CD4-positive, CD25-positive, alpha-beta regulatory T cell (primary cell): ENCODE measurements around the gene SEZ6. TPM values are rescaled to one million over a fixed set of nuclear protein-coding genes. Genes with fewer than 3 reads are reported as not detected.

Experiments
- ATAC-seq, 2 donors: fragments of 150-1000 bp; cut with Tn5 transposase; one replicate each; pipeline ENCODE4 v1.10.0; 2021; ENCODE audit warnings: low read depth in 2 of 2, moderate number of reproducible peaks in 2 of 2, moderate library complexity in 1 of 2
- DNase-seq, 3 donors: peaks; one replicate each; pipeline versions ENCODE4 v3.0.0 to v3.0.0-alpha.2; 2012 to 2022; ENCODE audit warnings: mixed read lengths in 1 of 3
- H3K27ac ChIP-seq: one replicate; pipeline ENCODE4 v1.7.0; 2013; ENCODE audit warnings: mild to moderate bottlenecking, low read length; ENCODE audit not compliant: insufficient read depth, poor library complexity, severe bottlenecking
- H3K27me3 ChIP-seq: one replicate; pipeline ENCODE4 v1.7.0; 2013; ENCODE audit warnings: low read length; ENCODE audit not compliant: control insufficient read depth, insufficient read depth
- H3K36me3 ChIP-seq: one replicate; pipeline ENCODE4 v1.7.0; 2013; ENCODE audit warnings: mild to moderate bottlenecking, low read length, moderate library complexity; ENCODE audit not compliant: control insufficient read depth, insufficient read depth
- H3K4me1 ChIP-seq: 2 replicates; pipeline ENCODE4 v1.7.0; 2013; ENCODE audit warnings: mild to moderate bottlenecking, low read length; ENCODE audit not compliant: insufficient read depth, control insufficient read depth, poor library complexity, severe bottlenecking
- H3K4me3 ChIP-seq: one replicate; pipeline ENCODE4 v1.7.0; 2013; ENCODE audit warnings: low read depth, mild to moderate bottlenecking, low read length, moderate library complexity
- H3K9me3 ChIP-seq, 2 experiments: 1 replicate in 1 of 2; 2 replicates in 1 of 2; pipeline ENCODE4 v1.7.0; 2013; ENCODE audit warnings: low read length in 2 of 2, mild to moderate bottlenecking in 1 of 2, moderate library complexity in 1 of 2; ENCODE audit not compliant: control insufficient read depth in 2 of 2
- H3K27ac Mint-ChIP-seq, 3 donors: one replicate each; pipeline ENCODE4 v1.8.0; 2020 to 2022; ENCODE audit warnings: mild to moderate bottlenecking in 3 of 3, mixed read lengths in 3 of 3, moderate library complexity in 2 of 3
- H3K27me3 Mint-ChIP-seq: one replicate; pipeline ENCODE4 v1.8.0; 2022; ENCODE audit warnings: mild to moderate bottlenecking, mixed read lengths
- H3K36me3 Mint-ChIP-seq: one replicate; pipeline ENCODE4 v1.8.0; 2020; ENCODE audit warnings: mixed read lengths
- H3K4me1 Mint-ChIP-seq, 4 donors: one replicate each; pipeline ENCODE4 v1.8.0; 2020 to 2022; ENCODE audit warnings: mixed read lengths in 4 of 4, mild to moderate bottlenecking in 1 of 4
- H3K4me3 Mint-ChIP-seq, 4 donors: one replicate each; pipeline ENCODE4 v1.8.0; 2020 to 2022; ENCODE audit warnings: mild to moderate bottlenecking in 4 of 4, mixed read lengths in 4 of 4, moderate library complexity in 3 of 4
- H3K9me3 Mint-ChIP-seq, 7 donors: one replicate each; pipeline ENCODE4 v1.8.0; 2020 to 2022; ENCODE audit warnings: mixed read lengths in 7 of 7, mild to moderate bottlenecking in 3 of 7, moderate library complexity in 2 of 7
- polyA plus RNA-seq, 4 donors: library from polyadenylated mRNA; unstranded; fragments of 300-500 nt; fragmentation: Illumina TruSeq; gene quantifications; one replicate each; pipeline ENCODE4 v1.2.3, GENCODE V29; 2021
- total RNA-seq: library from RNA; stranded (reverse); gene quantifications from one replicate; pipeline ENCODE4 v1.2.3, GENCODE V29; 2022

The SEZ6 gene
- total and polyA plus RNA-seq, 5 donors from 2014 or later, result 0.57 to 1.2 (median 0.76) TPM; not detected in 2

- peaks cover 2% of the 10 kb centered on the region for H3K27me3 ChIP-seq
- H3K4me1 ChIP-seq, result no peaks in the 10 kb centered on the region
- H3K4me3 Mint-ChIP-seq, result no peak overlapping the region
Observed at GRCh38 chr17:29041091-29041490, 35.3 kb upstream of the SEZ6 start.

GRCh38 chr17:29039764-29040598 lies 34.1 kb upstream of the SEZ6 start:
- Histone ChIP-seq H3K27ac (no peak overlapping the region), H3K4me3 (no peak overlapping the region), H3K27me3 (peaks cover 7% of the 10 kb centered on the region), H3K36me3 (no peaks in the 10 kb centered on the region), H3K4me1 (no peaks in the 10 kb centered on the region), H3K9me3 (peaks cover 0 to 5% of the 10 kb centered on the region in 2 experiments)
- Mint-ChIP-seq H3K27me3 (peaks cover 27% of the 10 kb centered on the region), H3K9me3 (peaks cover 0 to 4% (median 2%) of the 10 kb centered on the region in 7 donors), H3K27ac (no peak overlapping the region), H3K4me3 (no peak overlapping the region), H3K4me1 (no peaks in the 10 kb centered on the region), H3K36me3 (no peaks in the 10 kb centered on the region)
- ATAC-seq, result no peak
- DNase-seq, result no peak

More at GRCh38 chr17:29041091-29041490, 35.3 kb upstream of the SEZ6 start:
- Histone ChIP-seq H3K36me3 (no peaks in the 10 kb centered on the region), H3K4me3 (no peak overlapping the region), H3K27ac (no peak overlapping the region), H3K9me3 (no peaks in the 10 kb centered on the region)
- H3K27ac Mint-ChIP-seq, result no peak overlapping the region
- H3K27me3 Mint-ChIP-seq, result peaks cover 21% of the 10 kb centered on the region
- DNase-seq (no peak), ATAC-seq (no peak)
- peaks cover 4% of the 10 kb centered on the region for H3K36me3 Mint-ChIP-seq
- no peaks in the 10 kb centered on the region for H3K9me3 Mint-ChIP-seq
- H3K4me1 Mint-ChIP-seq, result no peaks in the 10 kb centered on the region

- H3K4me3 ChIP-seq, result no peak overlapping the region
- ATAC-seq (no peak), DNase-seq (no peak)
- Mint-ChIP-seq H3K4me3 (no peak overlapping the region), H3K27me3 (peaks cover 43% of the 10 kb centered on the region), H3K36me3 (no peaks in the 10 kb centered on the region), H3K4me1 (no peaks in the 10 kb centered on the region), H3K9me3 (peaks cover 2 to 11% (median 7%) of the 10 kb centered on the region in 7 donors), H3K27ac (no peak overlapping the region)
- no peak overlapping the region for H3K27ac ChIP-seq
- H3K9me3 ChIP-seq, result peaks cover 12 to 18% of the 10 kb centered on the region in 2 experiments
- no peaks in the 10 kb centered on the region for H3K4me1 ChIP-seq
- H3K36me3 ChIP-seq, result no peaks in the 10 kb centered on the region
- peaks cover 14% of the 10 kb centered on the region for H3K27me3 ChIP-seq
Observed at GRCh38 chr17:29038085-29038795, 32.4 kb upstream of the SEZ6 start.

GRCh38 chr17:29037739-29038084 lies 31.9 kb upstream of the SEZ6 start:
- DNase-seq, result no peak
- H3K4me3 Mint-ChIP-seq, result no peak overlapping the region
- Histone ChIP-seq H3K27ac (no peak overlapping the region), H3K27me3 (peaks cover 17% of the 10 kb centered on the region), H3K4me3 (no peak overlapping the region), H3K9me3 (peaks cover 12 to 18% of the 10 kb centered on the region in 2 experiments), H3K36me3 (no peaks in the 10 kb centered on the region), H3K4me1 (no peaks in the 10 kb centered on the region)
- H3K9me3 Mint-ChIP-seq, result peaks cover 2 to 11% (median 7%) of the 10 kb centered on the region in 7 donors
- H3K27me3 Mint-ChIP-seq, result peaks cover 48% of the 10 kb centered on the region
- H3K4me1 Mint-ChIP-seq, result no peaks in the 10 kb centered on the region
- no peak for ATAC-seq
- H3K36me3 Mint-ChIP-seq, result no peaks in the 10 kb centered on the region
- H3K27ac Mint-ChIP-seq, result no peak overlapping the region

GRCh38 chr17:29036584-29036983 lies 30.8 kb upstream of the SEZ6 start:
- Histone ChIP-seq H3K4me1 (no peaks in the 10 kb centered on the region), H3K36me3 (no peaks in the 10 kb centered on the region), H3K27me3 (peaks cover 20% of the 10 kb centered on the region), H3K9me3 (peaks cover 12 to 18% of the 10 kb centered on the region in 2 experiments), H3K27ac (no peak overlapping the region), H3K4me3 (no peak overlapping the region)
- Mint-ChIP-seq H3K27me3 (peaks cover 49% of the 10 kb centered on the region), H3K4me3 (no peak overlapping the region), H3K27ac (no peak overlapping the region), H3K4me1 (no peaks in the 10 kb centered on the region), H3K36me3 (no peaks in the 10 kb centered on the region), H3K9me3 (peaks cover 2 to 11% (median 7%) of the 10 kb centered on the region in 7 donors)
- DNase-seq (no peak), ATAC-seq (no peak)

- no peaks in the 10 kb centered on the region for H3K36me3 Mint-ChIP-seq
- DNase-seq, result no peak
- H3K27ac ChIP-seq, result no peak overlapping the region
- no peak overlapping the region for H3K4me3 Mint-ChIP-seq
- H3K4me3 ChIP-seq, result no peak overlapping the region
- H3K27me3 Mint-ChIP-seq, result peaks cover 55% of the 10 kb centered on the region
- no peak overlapping the region for H3K27ac Mint-ChIP-seq
- no peaks in the 10 kb centered on the region for H3K36me3 ChIP-seq
- peaks cover 2 to 11% (median 7%) of the 10 kb centered on the region in 7 donors for H3K9me3 Mint-ChIP-seq
- peaks cover 12 to 18% of the 10 kb centered on the region in 2 experiments for H3K9me3 ChIP-seq
- peaks cover 23% of the 10 kb centered on the region for H3K27me3 ChIP-seq
- H3K4me1 ChIP-seq, result no peaks in the 10 kb centered on the region
- H3K4me1 Mint-ChIP-seq, result no peaks in the 10 kb centered on the region
- no peak for ATAC-seq
Observed at GRCh38 chr17:29034510-29034909, 28.7 kb upstream of the SEZ6 start.

GRCh38 chr17:29032857-29033197 lies 27.0 kb upstream of the SEZ6 start:
- H3K36me3 ChIP-seq, result no peaks in the 10 kb centered on the region
- DNase-seq, result no peak
- H3K27ac Mint-ChIP-seq, result peak overlapping the region in 1 of 3 donors; percentile 22

More at GRCh38 chr17:29032857-29033197, 27.0 kb upstream of the SEZ6 start:
- Mint-ChIP-seq H3K4me3 (no peak overlapping the region), H3K9me3 (peaks cover 3 to 11% (median 7%) of the 10 kb centered on the region in 7 donors), H3K27me3 (peaks cover 68% of the 10 kb centered on the region), H3K4me1 (no peaks in the 10 kb centered on the region), H3K36me3 (no peaks in the 10 kb centered on the region)
- Histone ChIP-seq H3K27me3 (peaks cover 23% of the 10 kb centered on the region), H3K27ac (no peak overlapping the region), H3K4me3 (no peak overlapping the region), H3K4me1 (no peaks in the 10 kb centered on the region), H3K9me3 (peaks cover 12 to 18% of the 10 kb centered on the region in 2 experiments)
- no peak for ATAC-seq
